Keratinocyte (primary cell): Measurements from ENCODE around the gene FUCA2.

Source experiments
- CTCF ChIP-seq, 3 experiments: IDR thresholded peaks in 1 of 3; conservative IDR thresholded peaks in 1 of 3; optimal IDR thresholded peaks in 1 of 3; 2 replicates in 2 of 3; 3 replicates in 1 of 3; pipeline versions ENCODE3 to v1.5.1; 2011; ENCODE audit warnings: low read length in 3 of 3, mild to moderate bottlenecking in 3 of 3, moderate library complexity in 2 of 3, control low read depth in 1 of 3, inconsistent platforms in 1 of 3; ENCODE audit not compliant: insufficient read depth in 2 of 3; ENCODE audit errors: extremely low read depth in 1 of 3
- EZH2 ChIP-seq: IDR thresholded peaks from one replicate; pipeline ENCODE4 v1.6.1; 2012; ENCODE audit warnings: inconsistent platforms, mild to moderate bottlenecking, low read length, moderate library complexity

DNA sequence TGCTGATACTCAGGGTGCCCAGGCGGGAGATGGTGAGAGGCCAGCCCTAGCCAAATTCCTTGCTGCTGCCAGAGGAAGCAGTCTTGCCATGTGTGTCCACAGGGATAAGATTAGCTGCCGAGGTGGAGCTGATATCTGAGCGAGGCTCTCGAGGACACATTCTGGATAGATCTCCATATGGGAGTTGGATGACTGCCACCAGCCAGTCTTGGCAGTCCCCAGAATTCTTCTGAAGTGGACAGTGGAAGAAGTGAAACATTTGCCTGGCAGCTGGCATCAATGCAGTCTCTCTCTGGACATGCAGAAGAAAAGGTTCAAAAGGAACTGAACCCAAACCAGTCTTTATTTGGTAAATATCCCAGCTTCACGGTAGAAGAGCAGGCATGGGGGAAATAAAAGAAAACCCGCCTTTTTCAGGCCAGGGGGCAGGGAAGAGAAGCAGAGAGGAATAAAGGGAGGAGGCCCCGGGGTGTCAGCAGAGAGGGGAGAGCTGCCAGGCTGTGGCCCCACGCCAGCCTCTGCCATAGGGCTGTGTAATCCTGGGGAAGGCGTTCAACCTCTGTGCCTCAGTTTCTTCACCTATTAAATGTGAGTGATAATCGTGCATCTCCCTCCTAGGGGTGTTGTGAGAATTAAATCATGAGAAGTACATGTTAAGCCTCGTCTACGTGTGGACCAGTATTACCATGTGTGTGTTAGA lies 3.7 kb upstream of the FUCA2 start:
- no peak for TF ChIP-seq CTCF (optimal IDR thresholded peaks at IDR 0.05 in 1 of 3, IDR thresholded peaks at IDR 0.05 in 1 of 3, conservative IDR thresholded peaks at IDR 0.05 in 1 of 3; ENCODE audit: extremely low read depth in 1 of 3, insufficient read depth in 2 of 3, low read length in 3 of 3)
- TF ChIP-seq EZH2, result no peak
